Endothelial cell (in vitro differentiated cells): ENCODE results near the gene TMEM212. TPM values are rescaled to one million over a fixed set of nuclear protein-coding genes. Genes with fewer than 3 reads are reported as not detected.

Source experiments
- DNase-seq: peaks from one replicate; pipeline ENCODE4 v3.0.0; 2021; ENCODE audit warnings: low spot score
- H3K27ac Mint-ChIP-seq: one replicate; pipeline ENCODE4 v1.8.0; 2021; ENCODE audit warnings: mixed read lengths, inconsistent platforms; ENCODE audit not compliant: unreplicated experiment
- H3K27me3 Mint-ChIP-seq: one replicate; pipeline ENCODE4 v1.8.0; 2021; ENCODE audit warnings: mild to moderate bottlenecking, moderate library complexity, mixed read lengths, inconsistent platforms; ENCODE audit not compliant: unreplicated experiment
- H3K36me3 Mint-ChIP-seq: one replicate; pipeline ENCODE4 v1.8.0; 2021; ENCODE audit warnings: mild to moderate bottlenecking, low read depth, mixed read lengths, inconsistent platforms; ENCODE audit not compliant: unreplicated experiment
- H3K4me1 Mint-ChIP-seq: one replicate; pipeline ENCODE4 v1.8.0; 2021; ENCODE audit warnings: mild to moderate bottlenecking, mixed read lengths, inconsistent platforms; ENCODE audit not compliant: unreplicated experiment
- H3K4me3 Mint-ChIP-seq: one replicate; pipeline ENCODE4 v1.8.0; 2021; ENCODE audit warnings: mild to moderate bottlenecking, mixed read lengths, inconsistent platforms; ENCODE audit not compliant: unreplicated experiment
- H3K9me3 Mint-ChIP-seq: one replicate; pipeline ENCODE4 v1.8.0; 2021; ENCODE audit warnings: mixed read lengths, inconsistent platforms; ENCODE audit not compliant: unreplicated experiment
- CTCF ChIP-seq: fragments of 200-600 bp; sonication (generic); IDR thresholded peaks from one replicate; pipeline ENCODE4 v1.5.0; 2021; ENCODE audit warnings: antibody characterized with exemption; ENCODE audit not compliant: unreplicated experiment
- total RNA-seq: library from RNA; stranded (reverse); fragmentation: NEBNext Ultra II Directional; extraction: Animal tissue kit (Norgen Biotek cat#: 25700); gene quantifications from one replicate; pipeline ENCODE4 v1.2.1, GENCODE V29; 2021; ENCODE audit not compliant: unreplicated experiment

TMEM212 gene
- total RNA-seq, 1 donor from 2014 or later = not detected

- peak overlapping the region; percentile 62 for H3K27ac Mint-ChIP-seq
- no peaks in the 10 kb centered on the region for H3K27me3 Mint-ChIP-seq
- no peak overlapping the region for H3K4me3 Mint-ChIP-seq
- H3K36me3 Mint-ChIP-seq = no peaks in the 10 kb centered on the region
- no peaks in the 10 kb centered on the region for H3K9me3 Mint-ChIP-seq
- peaks cover 33% of the 10 kb centered on the region for H3K4me1 Mint-ChIP-seq
- TF ChIP-seq CTCF = peak; percentile 22
- DNase-seq = no peak
Observed at GRCh38 chr3:171833789-171834460, 9.2 kb upstream of the TMEM212 start.

GRCh38 chr3:171834461-171834801, 8.7 kb upstream of the TMEM212 start:
- H3K9me3 Mint-ChIP-seq = no peaks in the 10 kb centered on the region
- H3K27me3 Mint-ChIP-seq = no peaks in the 10 kb centered on the region
- peak overlapping the region; percentile 62 for H3K27ac Mint-ChIP-seq
- DNase-seq = no peak
- H3K4me3 Mint-ChIP-seq = no peak overlapping the region
- no peaks in the 10 kb centered on the region for H3K36me3 Mint-ChIP-seq
- no peak for TF ChIP-seq CTCF
- H3K4me1 Mint-ChIP-seq = peaks cover 30% of the 10 kb centered on the region

- Mint-ChIP-seq H3K4me1 (peaks cover 29% of the 10 kb centered on the region), H3K9me3 (no peaks in the 10 kb centered on the region), H3K27ac (peak overlapping the region; percentile 62), H3K27me3 (no peaks in the 10 kb centered on the region), H3K36me3 (no peaks in the 10 kb centered on the region), H3K4me3 (no peak overlapping the region)
- DNase-seq = no peak
- no peak for TF ChIP-seq CTCF
Observed at GRCh38 chr3:171835116-171835515, 8.0 kb upstream of the TMEM212 start.

- H3K27me3 Mint-ChIP-seq = no peaks in the 10 kb centered on the region
- H3K36me3 Mint-ChIP-seq = no peaks in the 10 kb centered on the region
- peaks cover 30% of the 10 kb centered on the region for H3K4me1 Mint-ChIP-seq
- TF ChIP-seq CTCF = no peak
- H3K4me3 Mint-ChIP-seq = no peak overlapping the region
- no peak overlapping the region for H3K27ac Mint-ChIP-seq
- DNase-seq = no peak
- H3K9me3 Mint-ChIP-seq = no peaks in the 10 kb centered on the region
Observed at GRCh38 chr3:171835613-171836012, 7.5 kb upstream of the TMEM212 start.

GRCh38 chr3:171836855-171837254, 6.3 kb upstream of the TMEM212 start:
- no peak overlapping the region for H3K4me3 Mint-ChIP-seq
- H3K27me3 Mint-ChIP-seq = no peaks in the 10 kb centered on the region
- no peak for TF ChIP-seq CTCF
- no peak overlapping the region for H3K27ac Mint-ChIP-seq
- no peak for DNase-seq
- H3K36me3 Mint-ChIP-seq = no peaks in the 10 kb centered on the region
- H3K4me1 Mint-ChIP-seq = peaks cover 40% of the 10 kb centered on the region
- no peaks in the 10 kb centered on the region for H3K9me3 Mint-ChIP-seq
